SU-DHL-6 (cell line): ENCODE results near the gene CSF1.

Experiments
- H2AFZ ChIP-seq: fragments of 200-600 bp; sonication (generic); 2 replicates; pipeline ENCODE4 v1.6.1; 2014; ENCODE audit warnings: low read depth, mild to moderate bottlenecking, moderate library complexity, mixed read lengths, antibody characterized with exemption, low read length; ENCODE audit not compliant: severe bottlenecking
- H3F3A ChIP-seq: fragments of 200-600 bp; shearing (Covaris generic); 2 replicates; pipeline ENCODE4 v1.6.0; 2016; ENCODE audit warnings: antibody characterized with exemption, mild to moderate bottlenecking; ENCODE audit not compliant: insufficient read depth
- H3K27ac ChIP-seq: fragments of 200-600 bp; sonication (generic); 2 replicates; pipeline ENCODE4 v1.5.1; 2016; ENCODE audit warnings: low read depth, mild to moderate bottlenecking, low read length, moderate library complexity, mixed read lengths
- H3K27me3 ChIP-seq: fragments of 200-600 bp; sonication (generic), shearing (Covaris generic); 2 replicates; pipeline ENCODE4 v1.6.0; 2014; ENCODE audit warnings: mild to moderate bottlenecking, low read length
- H3K36me3 ChIP-seq: fragments of 200-600 bp; sonication (generic); 2 replicates; pipeline ENCODE4 v1.6.1; 2014; ENCODE audit warnings: mild to moderate bottlenecking, low read length, mixed read lengths
- H3K4me2 ChIP-seq: fragments of 300-600, 200-600 bp; shearing (Covaris generic), sonication (generic); 2 replicates; pipeline ENCODE4 v1.6.0; 2014; ENCODE audit warnings: low read length, low read depth, mild to moderate bottlenecking; ENCODE audit not compliant: poor library complexity, severe bottlenecking
- H3K4me3 ChIP-seq: fragments of 200-600 bp; sonication (generic); 2 replicates; pipeline ENCODE4 v1.5.1; 2014; ENCODE audit warnings: antibody characterized with exemption, low read length, mild to moderate bottlenecking, mixed read lengths; ENCODE audit not compliant: insufficient read depth, poor library complexity, severe bottlenecking
- H3K79me2 ChIP-seq: fragments of 200-600 bp; sonication (generic); 2 replicates; pipeline ENCODE4 v1.6.1; 2014; ENCODE audit warnings: mild to moderate bottlenecking, low read length, moderate library complexity; ENCODE audit not compliant: insufficient read depth
- H3K9ac ChIP-seq: fragments of 200-600 bp; sonication (generic); 2 replicates; pipeline ENCODE4 v1.7.0; 2014; ENCODE audit warnings: mild to moderate bottlenecking, low read length
- H3K9me2 ChIP-seq: fragments of 200-600 bp; sonication (generic); replicated peaks from 2 replicates; pipeline ENCODE4 v1.6.1; 2014; ENCODE audit warnings: low read length; ENCODE audit not compliant: insufficient read depth
- H3K9me3 ChIP-seq: fragments of 200-600 bp; sonication (generic); 2 replicates; pipeline ENCODE4 v1.6.1; 2014; ENCODE audit warnings: low read length, mixed read lengths; ENCODE audit not compliant: insufficient read depth
- H4K20me1 ChIP-seq: fragments of 200-600 bp; sonication (generic); 2 replicates; pipeline ENCODE4 v1.6.1; 2014; ENCODE audit warnings: low read depth, mild to moderate bottlenecking, antibody characterized with exemption, low read length, moderate library complexity, mixed read lengths
- CTCF ChIP-seq: fragments of 200-600 bp; sonication (generic); IDR thresholded peaks from one replicate; pipeline ENCODE4 v1.5.1; 2017; ENCODE audit warnings: antibody characterized with exemption, mild to moderate bottlenecking, low read length, moderate library complexity; ENCODE audit not compliant: insufficient read depth, poor library complexity, severe bottlenecking
- EZH2phosphoT487 ChIP-seq: fragments of 200-600 bp; sonication (generic), shearing (Covaris generic); conservative IDR thresholded peaks from 2 replicates; pipeline ENCODE4 v1.6.1; 2018; ENCODE audit warnings: mild to moderate bottlenecking, antibody characterized with exemption, low read length, moderate library complexity, mixed read lengths

The CSF1 gene

GRCh38 chr1:109864047-109864822 lies 46.4 kb upstream of the CSF1 start:
- Histone ChIP-seq H3K4me2 (no peak overlapping the region), H3K27me3 (no peaks in the 10 kb centered on the region), H3K27ac (no peak overlapping the region), H3K9me2 (no peaks in the 10 kb centered on the region), H3K9ac (no peak overlapping the region), H2AFZ (no peak overlapping the region), H3K9me3 (no peaks in the 10 kb centered on the region), H3K79me2 (no peaks in the 10 kb centered on the region), H4K20me1 (no peaks in the 10 kb centered on the region), H3F3A (no peaks in the 10 kb centered on the region), H3K36me3 (no peaks in the 10 kb centered on the region), H3K4me3 (no peak overlapping the region)
- no peak for TF ChIP-seq CTCF
- no peak for TF ChIP-seq EZH2phosphoT487

GRCh38 chr1:109864930-109865612 lies 45.6 kb upstream of the CSF1 start:
- Histone ChIP-seq H3K9me2 (no peaks in the 10 kb centered on the region), H3F3A (no peaks in the 10 kb centered on the region), H3K27me3 (no peaks in the 10 kb centered on the region), H3K4me2 (no peak overlapping the region), H3K27ac (no peak overlapping the region), H3K36me3 (no peaks in the 10 kb centered on the region), H3K9ac (no peak overlapping the region), H4K20me1 (no peaks in the 10 kb centered on the region), H3K9me3 (no peaks in the 10 kb centered on the region), H2AFZ (no peak overlapping the region), H3K4me3 (no peak overlapping the region), H3K79me2 (no peaks in the 10 kb centered on the region)
- TF ChIP-seq CTCF (no peak), EZH2phosphoT487 (no peak)

- Histone ChIP-seq H3K9me2 (no peaks in the 10 kb centered on the region), H3K9ac (no peak overlapping the region), H3K79me2 (no peaks in the 10 kb centered on the region), H3K4me3 (no peak overlapping the region), H3F3A (no peaks in the 10 kb centered on the region), H3K27me3 (no peaks in the 10 kb centered on the region), H3K4me2 (no peak overlapping the region), H3K36me3 (no peaks in the 10 kb centered on the region), H4K20me1 (no peaks in the 10 kb centered on the region), H3K27ac (no peak overlapping the region), H3K9me3 (no peaks in the 10 kb centered on the region), H2AFZ (no peak overlapping the region)
- TF ChIP-seq EZH2phosphoT487 (no peak), CTCF (no peak)
These were observed 44.6 kb upstream of the CSF1 start for GRCh38 chr1:109866071-109866470.
